ENCODE results near the gene CFD. TPM values are rescaled to one million over a fixed set of nuclear protein-coding genes. Genes with fewer than 3 reads are reported as not detected.
A peak's percentile ranks its signal among the peaks of the same experiment; 100 is the strongest.

The CFD gene
- total RNA-seq, 1 experiment from 2014 or later: 1.9 TPM

DNA sequence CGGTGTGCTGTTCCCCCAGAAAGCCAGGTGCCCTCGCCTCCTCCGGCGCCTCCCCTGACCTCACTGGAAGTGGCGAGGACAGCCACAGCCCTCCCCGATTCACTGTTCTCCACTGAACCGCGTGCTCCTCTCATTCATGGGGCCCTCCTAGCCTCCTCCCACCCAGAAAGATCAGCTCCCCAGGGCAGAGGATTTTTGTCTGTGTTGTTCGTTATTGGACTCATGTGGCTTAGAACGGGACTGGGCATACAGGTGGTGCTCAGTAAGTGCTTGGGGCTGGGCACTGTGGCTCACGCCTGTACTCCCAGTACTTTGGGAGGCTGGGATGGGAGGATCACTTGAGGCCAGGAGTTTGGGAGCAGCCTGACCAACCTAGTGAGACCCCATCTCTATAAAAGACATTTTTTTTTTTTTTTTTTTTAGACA lies 14.9 kb upstream of the CFD start:
- Histone ChIP-seq H3K4me1 (ENCODE audit: insufficient read depth, low read length) (no peaks in the 10 kb centered on the region), H3K27me3 (ENCODE audit: insufficient read depth, low read length) (peaks cover 3% of the 10 kb centered on the region; the same call in 1 of the 2 replicates), H2BK20ac (ENCODE audit: low read depth, low read length, poor library complexity, severe bottlenecking) (no peak overlapping the region), H4K5ac (ENCODE audit: insufficient read length, low read depth, low read length) (no peak overlapping the region), H2AK5ac (ENCODE audit: insufficient read length, low read length) (no peak overlapping the region), H3K56ac (ENCODE audit: insufficient read length, low read depth, low read length) (no peak overlapping the region), H3K23ac (ENCODE audit: insufficient read length, low read depth, low read length) (no peak overlapping the region), H4K8ac (replicated peaks; ENCODE audit: insufficient read length, low read depth, low read length) (no peak overlapping the region), H2BK120ac (ENCODE audit: low read depth, low read length, poor library complexity, severe bottlenecking) (no peak overlapping the region), H3K23me2 (ENCODE audit: insufficient read length, low read depth, low read length, poor library complexity, severe bottlenecking) (peaks cover 2% of the 10 kb centered on the region), H3K9ac (ENCODE audit: extremely low read depth, insufficient read length, low read length) (no peak overlapping the region), H3K14ac (ENCODE audit: insufficient read depth, low read length) (no peak overlapping the region), H4K91ac (ENCODE audit: insufficient read length, low read depth, low read length) (no peak overlapping the region), H3K79me1 (ENCODE audit: insufficient read depth, low read depth, low read length, poor library complexity, severe bottlenecking) (no peaks in the 10 kb centered on the region), H3K4ac (ENCODE audit: low read depth, low read length) (no peak overlapping the region), H2AFZ (ENCODE audit: low read length) (no peak overlapping the region), H3K9me3 (ENCODE audit: control insufficient read depth, low read depth, low read length) (no peaks in the 10 kb centered on the region), H3K79me2 (ENCODE audit: insufficient read depth, low read length) (no peaks in the 10 kb centered on the region), H3K4me2 (ENCODE audit: insufficient read depth, insufficient read length, low read length) (no peak overlapping the region), H2BK5ac (ENCODE audit: insufficient read length, low read length) (no peak overlapping the region), H2BK12ac (ENCODE audit: insufficient read length, low read depth, low read length) (no peak overlapping the region), H4K20me1 (ENCODE audit: control insufficient read depth, insufficient read depth, insufficient read length) (no peaks in the 10 kb centered on the region), H3T11ph (ENCODE audit: low read length) (no peak overlapping the region), H3K18ac (ENCODE audit: insufficient read length, low read depth, low read length) (no peak overlapping the region), H2BK15ac (ENCODE audit: low read depth, low read length) (no peak overlapping the region), H3K27ac (ENCODE audit: insufficient read length, low read depth, low read length) (no peak overlapping the region)
- WGBS (ENCODE audit: extremely low coverage, insufficient read length, low lambda C conversion rate): no CpG with 5 or more reads among the region's 11 CpGs
- Mint-ChIP-seq H3K4me3 (peak overlapping the region; percentile 23 to 77; a peak in 4 of 5 replicates), H3K27me3 (ENCODE audit: low read depth) (peaks cover 60% of the 10 kb centered on the region), H3K4me1 (peaks cover 2 to 11% of the 10 kb centered on the region in 2 experiments; a peak in 2 of 4 replicates), H3K36me3 (ENCODE audit: insufficient read depth in 1 of 3, low read depth in 3 of 3) (no peaks in the 10 kb centered on the region; a peak in 1 of 7 replicates), H3K27ac (no peak overlapping the region), H3K9me3 (peaks cover 0 to 4% of the 10 kb centered on the region in 2 experiments; a peak in 2 of 5 replicates)
- DNase-seq: no peak
- TF ChIP-seq, protein P1, sequence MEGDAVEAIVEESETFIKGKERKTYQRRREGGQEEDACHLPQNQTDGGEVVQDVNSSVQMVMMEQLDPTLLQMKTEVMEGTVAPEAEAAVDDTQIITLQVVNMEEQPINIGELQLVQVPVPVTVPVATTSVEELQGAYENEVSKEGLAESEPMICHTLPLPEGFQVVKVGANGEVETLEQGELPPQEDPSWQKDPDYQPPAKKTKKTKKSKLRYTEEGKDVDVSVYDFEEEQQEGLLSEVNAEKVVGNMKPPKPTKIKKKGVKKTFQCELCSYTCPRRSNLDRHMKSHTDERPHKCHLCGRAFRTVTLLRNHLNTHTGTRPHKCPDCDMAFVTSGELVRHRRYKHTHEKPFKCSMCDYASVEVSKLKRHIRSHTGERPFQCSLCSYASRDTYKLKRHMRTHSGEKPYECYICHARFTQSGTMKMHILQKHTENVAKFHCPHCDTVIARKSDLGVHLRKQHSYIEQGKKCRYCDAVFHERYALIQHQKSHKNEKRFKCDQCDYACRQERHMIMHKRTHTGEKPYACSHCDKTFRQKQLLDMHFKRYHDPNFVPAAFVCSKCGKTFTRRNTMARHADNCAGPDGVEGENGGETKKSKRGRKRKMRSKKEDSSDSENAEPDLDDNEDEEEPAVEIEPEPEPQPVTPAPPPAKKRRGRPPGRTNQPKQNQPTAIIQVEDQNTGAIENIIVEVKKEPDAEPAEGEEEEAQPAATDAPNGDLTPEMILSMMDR (conservative IDR thresholded peaks at IDR 0.05): no peak

Measured in H9 (cell line).